Kidney (tissue), 14 donors: ENCODE data around the gene PCMT1. TPM values are rescaled to one million over a fixed set of nuclear protein-coding genes. Genes with fewer than 3 reads are reported as not detected.
A peak's percentile ranks its signal among the peaks of the same experiment; 100 is the strongest.

Experiments
- DNase-seq, 5 donors: peaks; one replicate each; pipeline ENCODE4 v3.0.0-alpha.2; 2013 to 2020
- FAIRE-seq: peaks from 2 replicates; lab custom pipeline; 2012; peaks lifted over from hg19 to GRCh38; lab: Jason Lieb, UNC
- H3K27ac ChIP-seq, 2 donors: one replicate each; pipeline ENCODE4 v1.7.0; 2013; ENCODE audit warnings: low read depth in 2 of 2, low read length in 2 of 2, inconsistent platforms in 1 of 2
- H3K27me3 ChIP-seq: one replicate; pipeline ENCODE4 v1.7.1; 2013; ENCODE audit warnings: low read length, inconsistent platforms; ENCODE audit not compliant: control insufficient read depth, insufficient read depth
- H3K36me3 ChIP-seq, 3 donors: one replicate each; pipeline versions ENCODE4 v1.7.0 to v1.7.1; 2013; ENCODE audit warnings: low read length in 3 of 3, control low read depth in 1 of 3, inconsistent platforms in 1 of 3; ENCODE audit not compliant: insufficient read depth in 3 of 3, control insufficient read depth in 2 of 3
- H3K4me1 ChIP-seq, 3 donors: one replicate each; pipeline versions ENCODE4 v1.7.0 to v1.7.1; 2013; ENCODE audit warnings: low read length in 3 of 3, inconsistent platforms in 1 of 3, low read depth in 1 of 3; ENCODE audit not compliant: control insufficient read depth in 2 of 3, insufficient read depth in 2 of 3
- H3K4me3 ChIP-seq, 3 donors: one replicate each; pipeline versions ENCODE4 v1.7.0 to v1.8.1; 2013; ENCODE audit warnings: low read length in 3 of 3, control low read depth in 1 of 3, inconsistent platforms in 1 of 3
- H3K9ac ChIP-seq, 3 donors: one replicate each; pipeline versions ENCODE4 v1.7.0 to v1.7.1; 2013; ENCODE audit warnings: low read length in 3 of 3, control low read depth in 1 of 3, inconsistent platforms in 1 of 3
- H3K9me3 ChIP-seq, 3 donors: one replicate each; pipeline versions ENCODE4 v1.7.0 to v1.7.1; 2013; ENCODE audit warnings: low read length in 3 of 3, control low read depth in 1 of 3, inconsistent platforms in 1 of 3; ENCODE audit not compliant: control insufficient read depth in 2 of 3, insufficient read depth in 1 of 3
- intact Hi-C: fragments of 100-400 bp; cut with DNase I; formaldehyde crosslinking; loops from one replicate; pipeline ENCODE4 v1.11.1; 2022
- polyA plus RNA-seq: library from polyadenylated mRNA; stranded (reverse); fragments of 350-450 nt; fragmentation: Illumina TruSeq; extraction: RNeasy Lipid Tissue Mini Kit (QIAGEN cat#74804); gene quantifications from one replicate; pipeline ENCODE4 v1.2.3, GENCODE V29; 2014; ENCODE audit warnings: low read depth, low replicate concordance; ENCODE audit not compliant: insufficient read depth
- total RNA-seq: library from RNA; stranded (reverse); fragmentation: NEBNext Ultra II Directional; extraction: Animal tissue kit (Norgen Biotek cat#: 25700); gene quantifications from one replicate; pipeline ENCODE4 v1.2.1, GENCODE V29; 2021
- TF ChIP-seq, protein P1 (sequence below): IDR thresholded peaks from 3 replicates; pipeline ENCODE4 v1.5.1; 2012; ENCODE audit warnings: mild to moderate bottlenecking, moderate library complexity, borderline replicate concordance; ENCODE audit not compliant: insufficient read depth; ENCODE audit errors: extremely low read depth
- donor health status: control.
- donor health status: control.
- donor health status: control.
- donor health status: control.
- donor health status: control.
- donor health status: DM: yes; HTN: yes; CAD: no.
- donor health status: Normal renal cell carcinoma (clear cell type).

Gene PCMT1
- total and polyA plus RNA-seq, 2 donors from 2014 or later, result 62.8 to 71.2 TPM

DNA sequence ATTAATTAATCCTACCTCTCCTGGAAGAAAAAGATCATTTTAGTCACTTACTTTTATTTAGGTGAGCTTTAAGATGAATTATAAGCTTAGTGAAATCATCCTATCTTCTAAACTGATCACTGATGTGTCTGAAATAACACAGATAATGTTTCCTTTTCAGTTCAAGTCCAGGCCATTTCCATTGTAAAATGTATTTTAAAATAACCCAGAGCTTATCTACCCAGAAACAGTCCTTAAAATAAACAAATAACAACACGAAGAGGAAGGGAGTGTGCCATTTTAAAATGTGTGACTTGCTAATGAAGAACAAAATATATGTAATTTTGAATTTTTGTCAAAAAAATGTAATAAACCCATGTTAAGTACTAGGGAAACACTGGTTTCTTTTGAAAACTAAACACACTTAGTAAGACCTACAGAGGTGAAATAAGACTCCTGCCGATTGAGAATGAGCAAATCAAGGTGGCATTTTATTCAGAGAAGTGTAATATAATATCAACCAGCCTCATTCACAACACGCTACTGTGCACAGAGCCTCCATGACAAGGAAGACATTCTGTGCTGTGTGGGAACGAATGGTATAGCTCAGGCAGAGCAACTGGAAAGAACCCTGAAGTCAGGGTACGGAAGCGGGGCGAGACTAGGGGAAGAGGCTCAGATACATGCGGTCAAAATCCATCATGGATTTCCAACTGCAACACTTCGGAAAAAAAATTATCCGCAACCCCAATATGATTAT lies 106.9 kb downstream of the PCMT1 start:
- Histone ChIP-seq H3K9me3 (no peaks in the 10 kb centered on the region), H3K27ac (no peak overlapping the region), H3K9ac (no peak overlapping the region), H3K4me1 (peaks cover 0 to 8% (median 4%) of the 10 kb centered on the region in 3 donors), H3K36me3 (no peaks in the 10 kb centered on the region), H3K4me3 (no peak overlapping the region), H3K27me3 (no peaks in the 10 kb centered on the region)
- DNase-seq (peak in 1 of 5 donors; percentile 24), FAIRE-seq (no peak)
- intact Hi-C loops, result no loop called here
- TF ChIP-seq, protein P1, sequence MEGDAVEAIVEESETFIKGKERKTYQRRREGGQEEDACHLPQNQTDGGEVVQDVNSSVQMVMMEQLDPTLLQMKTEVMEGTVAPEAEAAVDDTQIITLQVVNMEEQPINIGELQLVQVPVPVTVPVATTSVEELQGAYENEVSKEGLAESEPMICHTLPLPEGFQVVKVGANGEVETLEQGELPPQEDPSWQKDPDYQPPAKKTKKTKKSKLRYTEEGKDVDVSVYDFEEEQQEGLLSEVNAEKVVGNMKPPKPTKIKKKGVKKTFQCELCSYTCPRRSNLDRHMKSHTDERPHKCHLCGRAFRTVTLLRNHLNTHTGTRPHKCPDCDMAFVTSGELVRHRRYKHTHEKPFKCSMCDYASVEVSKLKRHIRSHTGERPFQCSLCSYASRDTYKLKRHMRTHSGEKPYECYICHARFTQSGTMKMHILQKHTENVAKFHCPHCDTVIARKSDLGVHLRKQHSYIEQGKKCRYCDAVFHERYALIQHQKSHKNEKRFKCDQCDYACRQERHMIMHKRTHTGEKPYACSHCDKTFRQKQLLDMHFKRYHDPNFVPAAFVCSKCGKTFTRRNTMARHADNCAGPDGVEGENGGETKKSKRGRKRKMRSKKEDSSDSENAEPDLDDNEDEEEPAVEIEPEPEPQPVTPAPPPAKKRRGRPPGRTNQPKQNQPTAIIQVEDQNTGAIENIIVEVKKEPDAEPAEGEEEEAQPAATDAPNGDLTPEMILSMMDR, result no peak

DNA sequence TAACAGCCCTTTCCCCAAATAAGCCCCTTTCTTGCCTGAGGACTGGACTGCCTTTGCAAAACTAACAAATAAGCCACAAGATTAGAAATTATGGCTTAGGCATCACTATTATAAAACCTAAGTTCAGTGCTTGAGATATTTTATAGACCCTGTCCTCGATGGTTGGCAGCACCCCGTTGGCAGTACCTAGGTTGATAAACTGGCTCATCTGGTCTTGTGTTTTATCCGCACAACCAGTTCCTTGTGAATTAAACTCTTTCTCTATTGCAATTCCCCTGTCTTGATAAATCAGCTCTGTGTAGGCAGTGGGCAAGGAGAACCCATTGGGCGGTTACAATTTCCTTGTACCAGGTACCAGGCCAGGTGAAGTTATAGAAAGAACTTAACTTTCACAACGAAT lies 108.0 kb downstream of the PCMT1 start:
- no peaks in the 10 kb centered on the region for H3K27me3 ChIP-seq
- H3K36me3 ChIP-seq, result no peaks in the 10 kb centered on the region
- DNase-seq (no peak), FAIRE-seq (no peak)
- no peaks in the 10 kb centered on the region for H3K9me3 ChIP-seq
- H3K4me1 ChIP-seq, result peaks cover 2 to 8% (median 8%) of the 10 kb centered on the region in 3 donors
- intact Hi-C loops, result no loop called here
- no peak overlapping the region for H3K4me3 ChIP-seq
- no peak overlapping the region for H3K9ac ChIP-seq
- no peak overlapping the region for H3K27ac ChIP-seq
- TF ChIP-seq, protein P1, result no peak

DNA sequence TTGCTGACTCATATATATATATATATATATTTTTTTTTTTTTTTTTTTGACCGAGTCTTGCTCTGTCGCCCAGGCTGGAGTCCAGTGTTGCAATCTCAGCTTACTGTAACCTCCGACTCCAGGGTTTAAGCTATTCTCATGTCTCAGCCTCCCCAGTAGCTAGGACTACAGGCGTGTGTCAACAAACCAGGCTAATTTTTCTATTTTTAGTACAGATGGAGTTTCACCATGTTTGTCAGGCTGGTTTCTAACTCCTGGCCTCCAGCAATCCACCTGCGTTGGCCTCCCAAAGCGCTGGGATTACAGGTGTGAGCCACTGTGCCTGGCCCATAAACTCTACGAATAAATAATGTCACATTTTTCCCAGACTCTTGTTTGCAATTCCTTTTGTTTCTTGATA lies 109.8 kb downstream of the PCMT1 start:
- TF ChIP-seq, protein P1, result no peak
- Histone ChIP-seq H3K27me3 (no peaks in the 10 kb centered on the region), H3K4me3 (no peak overlapping the region), H3K27ac (no peak overlapping the region), H3K9ac (no peak overlapping the region), H3K4me1 (peaks cover 2 to 8% (median 8%) of the 10 kb centered on the region in 3 donors), H3K36me3 (no peaks in the 10 kb centered on the region), H3K9me3 (no peaks in the 10 kb centered on the region)
- intact Hi-C loops, result no loop called here
- no peak for FAIRE-seq
- peak in 1 of 5 donors; percentile 12 for DNase-seq

DNA sequence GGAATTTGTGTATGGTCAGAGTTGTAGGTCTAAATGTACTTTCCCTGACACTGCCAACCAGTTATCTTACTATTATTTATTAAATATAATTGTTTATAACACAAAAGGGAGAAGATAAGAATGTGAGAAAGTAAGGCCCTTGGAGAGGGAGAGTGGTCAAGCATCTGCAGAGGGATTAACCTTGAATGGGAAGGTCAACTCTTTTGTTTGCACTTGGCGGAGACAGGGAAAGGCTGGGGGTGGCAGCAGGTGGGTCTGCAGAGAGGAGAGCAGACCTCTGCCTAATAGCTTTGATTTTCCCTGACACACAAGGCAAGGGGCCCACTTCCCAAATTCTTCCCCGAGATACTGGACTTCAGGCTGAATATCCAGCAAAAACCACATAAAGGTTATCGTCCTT lies 110.4 kb downstream of the PCMT1 start:
- no peak for FAIRE-seq

More for the DNA sequence above, 110.4 kb downstream of the PCMT1 start:
- Histone ChIP-seq H3K9me3 (no peaks in the 10 kb centered on the region), H3K9ac (no peak overlapping the region), H3K36me3 (no peaks in the 10 kb centered on the region), H3K27ac (no peak overlapping the region), H3K4me3 (no peak overlapping the region), H3K4me1 (peaks cover 2 to 10% (median 10%) of the 10 kb centered on the region in 3 donors), H3K27me3 (no peaks in the 10 kb centered on the region)
- intact Hi-C loops, result no loop called here
- no peak for DNase-seq
- TF ChIP-seq, protein P1, result no peak
